HG02678 (cell line): Measurements from ENCODE around the gene TAGLN.

ENCODE experiments used
- ATAC-seq: cut with Tn5 transposase; IDR thresholded peaks from one replicate; pipeline ENCODE4 v1.9.1; 2021; ENCODE audit warnings: mild to moderate bottlenecking, moderate library complexity; ENCODE audit not compliant: unreplicated experiment

The TAGLN gene

GRCh38 chr11:117212697-117213355, 13.7 kb downstream of the TAGLN start:
- ATAC-seq, result no peak

- no peak for ATAC-seq
These were observed 15.4 kb downstream of the TAGLN start for GRCh38 chr11:117214404-117215110.

- no peak for ATAC-seq
These were observed 18.2 kb downstream of the TAGLN start for GRCh38 chr11:117217141-117218084.

- no peak for ATAC-seq
These were observed 19.2 kb downstream of the TAGLN start for GRCh38 chr11:117218133-117218915.

- no peak for ATAC-seq
These were observed 19.8 kb downstream of the TAGLN start for GRCh38 chr11:117219001-117219400.

- no peak for ATAC-seq
These were observed 20.3 kb downstream of the TAGLN start for GRCh38 chr11:117219455-117219854.

GRCh38 chr11:117219995-117220394, 20.8 kb downstream of the TAGLN start:
- no peak for ATAC-seq

DNA sequence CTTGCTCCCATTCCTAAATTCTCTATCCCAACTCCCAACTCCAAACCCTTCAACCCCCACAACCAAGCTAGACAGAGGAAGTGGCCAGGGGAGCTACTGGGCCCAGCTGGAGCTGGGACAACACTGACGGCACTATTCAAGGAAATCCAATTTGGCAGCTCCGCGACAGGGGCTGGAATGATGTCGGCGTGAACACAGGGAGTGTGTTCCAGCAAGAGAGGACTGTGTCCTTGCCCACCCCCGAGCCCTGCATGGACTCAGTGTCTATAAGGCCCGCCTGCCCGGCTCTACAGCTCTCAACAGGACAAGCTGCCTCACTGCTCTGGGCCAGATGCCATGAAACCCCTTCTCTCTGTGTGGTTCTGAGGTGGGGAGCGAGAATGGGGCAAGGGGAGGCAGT, 21.4 kb downstream of the TAGLN start:
- ATAC-seq, result no peak

GRCh38 chr11:117220999-117221774, 22.0 kb downstream of the TAGLN start:
- ATAC-seq, result no peak

GRCh38 chr11:117221775-117222517, 22.8 kb downstream of the TAGLN start:
- ATAC-seq, result no peak

GRCh38 chr11:117222991-117223740, 24.0 kb downstream of the TAGLN start:
- ATAC-seq, result no peak

GRCh38 chr11:117223741-117224689, 24.8 kb downstream of the TAGLN start:
- no peak for ATAC-seq

DNA sequence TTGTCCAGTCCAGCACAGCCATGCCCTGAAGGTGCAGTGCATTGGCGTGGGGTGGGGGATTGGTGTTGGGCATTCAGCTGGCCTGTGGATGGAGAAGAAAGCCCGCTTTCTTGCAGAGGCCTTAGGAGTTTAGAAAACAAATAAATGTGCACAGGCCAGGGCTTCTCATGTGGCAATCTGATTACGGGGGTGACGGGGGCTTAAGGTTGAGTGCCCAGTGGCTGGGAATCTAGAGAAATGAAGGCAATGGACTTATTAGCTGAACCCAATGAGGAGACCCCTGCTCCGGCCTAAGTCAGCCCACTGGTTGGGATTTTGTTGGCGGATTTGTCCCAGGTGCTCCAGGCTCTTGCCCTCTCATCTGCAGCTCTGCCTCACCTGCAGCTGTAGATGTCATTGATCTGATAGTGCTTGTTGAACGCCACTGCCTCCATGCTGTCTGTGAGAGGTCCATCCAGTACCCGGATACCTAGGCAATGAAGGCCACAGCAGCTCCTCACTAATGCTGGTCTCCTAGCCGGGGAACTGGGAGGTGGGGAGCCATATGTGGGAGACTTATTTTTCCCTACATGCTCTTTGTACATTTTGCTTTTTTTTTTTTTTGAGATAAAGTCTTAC, 26.5 kb downstream of the TAGLN start:
- ATAC-seq, result no peak

- no peak for ATAC-seq
These were observed 27.5 kb downstream of the TAGLN start for GRCh38 chr11:117226388-117227385.

GRCh38 chr11:117228091-117228490, 28.9 kb downstream of the TAGLN start:
- no peak for ATAC-seq

GRCh38 chr11:117229411-117229810, 30.2 kb downstream of the TAGLN start:
- no peak for ATAC-seq
